SU-DHL-6 (cell line): Measurements from ENCODE around the gene EDNRA.

ENCODE experiments used
- EZH2phosphoT487 ChIP-seq: fragments of 200-600 bp; sonication (generic), shearing (Covaris generic); conservative IDR thresholded peaks from 2 replicates; pipeline ENCODE4 v1.6.1; 2018; ENCODE audit warnings: mild to moderate bottlenecking, antibody characterized with exemption, low read length, moderate library complexity, mixed read lengths
- TF ChIP-seq, protein P1 (sequence below): fragments of 200-600 bp; sonication (generic); IDR thresholded peaks from one replicate; pipeline ENCODE4 v1.5.1; 2017; ENCODE audit warnings: antibody characterized with exemption, mild to moderate bottlenecking, low read length, moderate library complexity; ENCODE audit not compliant: insufficient read depth, poor library complexity, severe bottlenecking

DNA sequence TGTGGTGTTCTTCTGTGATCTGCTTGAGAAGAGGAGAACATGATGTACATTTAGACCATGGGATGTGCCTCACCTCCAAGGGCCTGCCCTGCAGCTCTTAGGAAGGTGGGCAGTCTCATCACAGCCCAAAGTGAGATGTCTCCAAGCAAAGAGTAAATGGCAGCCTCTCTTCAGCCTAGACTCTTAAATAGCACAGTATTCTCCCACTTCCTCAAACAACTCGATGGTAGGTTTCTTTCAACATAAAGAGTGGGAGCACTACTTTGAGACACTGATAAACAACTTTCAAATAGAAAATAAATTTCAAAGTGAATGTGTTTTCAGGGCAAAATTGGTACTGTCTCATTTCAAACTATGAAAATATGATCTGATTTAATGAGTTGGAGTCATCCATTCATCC is 35.2 kb downstream of the EDNRA start:
- TF ChIP-seq, protein P1, sequence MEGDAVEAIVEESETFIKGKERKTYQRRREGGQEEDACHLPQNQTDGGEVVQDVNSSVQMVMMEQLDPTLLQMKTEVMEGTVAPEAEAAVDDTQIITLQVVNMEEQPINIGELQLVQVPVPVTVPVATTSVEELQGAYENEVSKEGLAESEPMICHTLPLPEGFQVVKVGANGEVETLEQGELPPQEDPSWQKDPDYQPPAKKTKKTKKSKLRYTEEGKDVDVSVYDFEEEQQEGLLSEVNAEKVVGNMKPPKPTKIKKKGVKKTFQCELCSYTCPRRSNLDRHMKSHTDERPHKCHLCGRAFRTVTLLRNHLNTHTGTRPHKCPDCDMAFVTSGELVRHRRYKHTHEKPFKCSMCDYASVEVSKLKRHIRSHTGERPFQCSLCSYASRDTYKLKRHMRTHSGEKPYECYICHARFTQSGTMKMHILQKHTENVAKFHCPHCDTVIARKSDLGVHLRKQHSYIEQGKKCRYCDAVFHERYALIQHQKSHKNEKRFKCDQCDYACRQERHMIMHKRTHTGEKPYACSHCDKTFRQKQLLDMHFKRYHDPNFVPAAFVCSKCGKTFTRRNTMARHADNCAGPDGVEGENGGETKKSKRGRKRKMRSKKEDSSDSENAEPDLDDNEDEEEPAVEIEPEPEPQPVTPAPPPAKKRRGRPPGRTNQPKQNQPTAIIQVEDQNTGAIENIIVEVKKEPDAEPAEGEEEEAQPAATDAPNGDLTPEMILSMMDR, result no peak
- TF ChIP-seq EZH2phosphoT487, result no peak
